ENCODE data around the gene PIANP. TPM values are rescaled to one million over a fixed set of nuclear protein-coding genes. Genes with fewer than 3 reads are reported as not detected.

Gene PIANP
- total and polyA plus RNA-seq, 10 of the 15 experiments (the other 5 are each of a cell fraction or from before 2014, with no cell fraction given): 0.08 to 0.12 (median 0.08) TPM; not detected in 7

- TF ChIP-seq SPI1 (IDR thresholded peaks at IDR 0.05; ENCODE audit: borderline replicate concordance, insufficient read depth, low read depth, low read length) (no peak), MTA2 (IDR thresholded peaks at IDR 0.05; ENCODE audit: low read depth) (no peak)
These were observed 22.2 kb upstream of the PIANP start (continued) for GRCh38 chr12:6722863-6723262.

- Histone ChIP-seq H3K4me2 (ENCODE audit: control insufficient read depth, insufficient read depth) (no peak overlapping the region), H3K9me3 (replicated peaks; ENCODE audit: control insufficient read depth, insufficient read depth, low read length) (no peaks in the 10 kb centered on the region), H3K4me1 (ENCODE audit: control insufficient read depth, insufficient read depth, low read length) (no peaks in the 10 kb centered on the region), H3K79me2 (ENCODE audit: control insufficient read depth, insufficient read depth, low read length) (no peaks in the 10 kb centered on the region), H4K20me1 (ENCODE audit: control insufficient read depth, insufficient read depth) (no peaks in the 10 kb centered on the region), H3K27me3 (replicated peaks in 1 of 2; ENCODE audit: control insufficient read depth in 2 of 2, insufficient read depth in 2 of 2, low read length in 1 of 2) (no peaks in the 10 kb centered on the region), H3K4me3 (no peak overlapping the region), H3K27ac (ENCODE audit: control insufficient read depth, insufficient read depth) (no peak overlapping the region), H2AFZ (ENCODE audit: control insufficient read depth, low read depth, low read length) (no peak overlapping the region; the same call in 1 of the 2 replicates), H3K36me3 (ENCODE audit: control insufficient read depth in 2 of 2, insufficient read depth in 2 of 2, low read length in 1 of 2) (no peaks in the 10 kb centered on the region), H3K9ac (ENCODE audit: control insufficient read depth, insufficient read depth, low read length) (no peak overlapping the region)
- DNase-seq (ENCODE audit: low read depth, low spot score) (no peak), FAIRE-seq (no peak), ATAC-seq (no peak)
- RAD21 ChIA-PET (ENCODE audit: unreplicated experiment): no interaction called here
- 46% methylated on average over 8 of the region's 10 CpGs for WGBS (ENCODE audit: insufficient coverage, insufficient replicate concordance, low lambda C conversion rate, missing lambda C conversion rate)
- CTCF ChIA-PET: no interaction called here
- TF ChIP-seq E2F8 (IDR thresholded peaks at IDR 0.05; ENCODE audit: low read depth, partially characterized antibody) (no peak), HSF1 (IDR thresholded peaks at IDR 0.05; ENCODE audit: low read depth, low read length) (no peak), MXI1 (IDR thresholded peaks at IDR 0.05; ENCODE audit: low read depth, low read length) (no peak), EZH2 (IDR thresholded peaks at IDR 0.05; ENCODE audit: borderline replicate concordance, control insufficient read depth, low read depth, low read length) (no peak), MTA2 (IDR thresholded peaks at IDR 0.05; ENCODE audit: low read depth) (no peak), FOXK2 (IDR thresholded peaks at IDR 0.05) (no peak), KLF5 (IDR thresholded peaks at IDR 0.05; ENCODE audit: partially characterized antibody) (no peak), ETV6 (conservative IDR thresholded peaks at IDR 0.05 in 1 of 2, IDR thresholded peaks at IDR 0.05 in 1 of 2; ENCODE audit: borderline replicate concordance in 1 of 2, low read depth in 1 of 2) (no peak), CREB1 (IDR thresholded peaks at IDR 0.05; ENCODE audit: low read depth) (no peak), RCOR1 (conservative IDR thresholded peaks at IDR 0.05; ENCODE audit: low read depth, low read length) (no peak), NR2C2 (IDR thresholded peaks at IDR 0.05; ENCODE audit: borderline replicate concordance, control insufficient read depth, insufficient read length, low read depth) (no peak), MYB (IDR thresholded peaks at IDR 0.05; ENCODE audit: borderline replicate concordance, low read depth, low read length) (no peak)
- no TSS peak for BruUV-seq (replicated peaks)
- in situ Hi-C loops (cut with MboI) (no loop called here), intact Hi-C loops (cut with micrococcal nuclease; ENCODE audit: unreplicated experiment) (no loop called here)
- POLR2A ChIA-PET: no interaction called here
- SMC1A ChIA-PET (ENCODE audit: uncharacterized antibody, unreplicated experiment): interaction anchor here (1.2 kb wide), 1 partner anchor 10 kb away, joined by 3 read pairs; no protein-coding TSS in a partner anchor
These were observed 16.3 kb upstream of the PIANP start for GRCh38 chr12:6716874-6717437.
